K562 (cell line): ENCODE measurements around the gene PRR19. TPM values are rescaled to one million over a fixed set of nuclear protein-coding genes. Genes with fewer than 3 reads are reported as not detected.

Experiments used
- ASH1L ChIP-seq: fragments of 450-650 bp; IDR thresholded peaks from 2 replicates; pipeline ENCODE4 v1.6.1; 2018; ENCODE audit warnings: borderline replicate concordance, mild to moderate bottlenecking, low read depth; ENCODE audit not compliant: partially characterized antibody
- CTBP1 ChIP-seq: fragments of 450-650 bp; IDR thresholded peaks from 2 replicates; pipeline ENCODE4 v1.6.1; 2016; ENCODE audit warnings: borderline replicate concordance
- ELK1 ChIP-seq: sonication (generic); formaldehyde crosslinking; IDR thresholded peaks from 2 replicates; pipeline ENCODE4 v1.8.1; 2022; ENCODE audit warnings: missing genetic modification reagents
- FOXJ2 ChIP-seq: fragments of 200-800 bp; sonication (Bioruptor generic); IDR thresholded peaks from 2 replicates; pipeline ENCODE4 v1.6.1; 2016; ENCODE audit warnings: missing genetic modification characterization, missing compliant biosample characterization
- HDAC1 ChIP-seq, 2 experiments: fragments of 450-650 bp; IDR thresholded peaks; 2 replicates each; pipeline ENCODE4 v1.6.1; 2016 to 2017; ENCODE audit warnings: inconsistent platforms in 1 of 2, mild to moderate bottlenecking in 1 of 2, moderate library complexity in 1 of 2
- HNRNPL ChIP-seq: fragments of 200-400 bp; formaldehyde crosslinking; IDR thresholded peaks from 2 replicates; pipeline ENCODE4 v1.6.1; 2017; ENCODE audit warnings: low read depth, mild to moderate bottlenecking, low read length
- KLF10 ChIP-seq: fragments of 250-450 bp; sonication (Bioruptor Pico); IDR thresholded peaks from 2 replicates; pipeline ENCODE4 v1.6.1; 2021; ENCODE audit warnings: matching md5 sums
- MIER1 ChIP-seq: fragments of 450-650 bp; IDR thresholded peaks from 2 replicates; pipeline ENCODE4 v1.6.1; 2016; ENCODE audit warnings: antibody characterized with exemption, mild to moderate bottlenecking, low read depth
- MTA1 ChIP-seq: fragments of 450-650 bp; IDR thresholded peaks from 2 replicates; pipeline ENCODE4 v1.6.1; 2017; ENCODE audit warnings: borderline replicate concordance
- PHB2 ChIP-seq: fragments of 450-650 bp; IDR thresholded peaks from 2 replicates; pipeline ENCODE4 v1.6.1; 2017; ENCODE audit warnings: low read depth
- PPARD ChIP-seq: fragments of 250-450 bp; sonication (Bioruptor Pico); IDR thresholded peaks from 2 replicates; pipeline ENCODE4 v1.8.0; 2022; ENCODE audit warnings: inconsistent platforms, mild to moderate bottlenecking, moderate library complexity
- RCOR1 ChIP-seq, 2 experiments: IDR thresholded peaks; 2 replicates each; pipeline ENCODE4 v1.6.1; 2012; ENCODE audit warnings: low read depth in 2 of 2, low read length in 2 of 2, borderline replicate concordance in 1 of 2, improper control_type of control experiment in 1 of 2
- RFX7 ChIP-seq: fragments of 250-450 bp; sonication (Bioruptor Pico); IDR thresholded peaks from 2 replicates; pipeline ENCODE4 v1.5.1; 2021; ENCODE audit warnings: mild to moderate bottlenecking
- RNF2 ChIP-seq: sonication (generic); IDR thresholded peaks from 2 replicates; pipeline ENCODE4 v1.6.1; 2016
- SAFB ChIP-seq: fragments of 200-400 bp; formaldehyde crosslinking; IDR thresholded peaks from 2 replicates; pipeline ENCODE4 v1.6.1; 2017; ENCODE audit warnings: low read depth, low read length, borderline replicate concordance
- SFPQ ChIP-seq: fragments of 200-400 bp; formaldehyde crosslinking; IDR thresholded peaks from 2 replicates; pipeline ENCODE4 v1.6.1; 2017; ENCODE audit warnings: mild to moderate bottlenecking, low read depth, low read length, moderate library complexity
- ZBTB11 ChIP-seq, 3 experiments: fragments of 200-800 bp in 1 of 3; fragments of 250-450 bp in 1 of 3; fragments of 450-650 bp in 1 of 3; sonication (Bioruptor Pico) in 1 of 3; sonication (Bioruptor generic) in 1 of 3; formaldehyde crosslinking in 1 of 3; IDR thresholded peaks; 2 replicates each; pipeline versions ENCODE4 v1.6.1 to v1.8.0; 2016 to 2022; ENCODE audit warnings: mild to moderate bottlenecking in 2 of 3, missing genetic modification characterization in 2 of 3, missing compliant biosample characterization in 1 of 3, moderate library complexity in 1 of 3
- ZNF133 ChIP-seq: fragments of 250-450 bp; sonication (Bioruptor Pico); IDR thresholded peaks from 2 replicates; pipeline ENCODE4 v1.4.0; 2020; ENCODE audit warnings: mild to moderate bottlenecking
- ZNF212 ChIP-seq: fragments of 450-650 bp; formaldehyde crosslinking; IDR thresholded peaks from 2 replicates; pipeline ENCODE4 v1.4.0; 2020; ENCODE audit warnings: mild to moderate bottlenecking
- ZNF57 ChIP-seq: fragments of 450-650 bp; formaldehyde crosslinking; IDR thresholded peaks from 2 replicates; pipeline ENCODE4 v1.4.0; 2020; ENCODE audit warnings: mild to moderate bottlenecking, moderate library complexity
- ZNF785 ChIP-seq: fragments of 250-450 bp; sonication (Bioruptor Pico); IDR thresholded peaks from 2 replicates; pipeline ENCODE4 v1.4.0; 2020; ENCODE audit warnings: mild to moderate bottlenecking
- polyA plus RNA-seq, 8 experiments: library from polyadenylated mRNA; depleted of rRNA in 4 of 8; stranded (reverse) in 5 of 8; unstranded in 3 of 8; fragments of >200 nt; fragmentation: Nextera tagmentation in 2 of 8; fragmentation: Illumina TruSeq in 1 of 8; extraction: Ambion mirVana in 2 of 8; extraction: Trizol in 1 of 8; gene quantifications; 2 replicates each; pipeline versions ENCODE4 v1.2.1 to v1.2.3, GENCODE V29; 2011 to 2014; ENCODE audit warnings: inconsistent platforms in 1 of 8, missing spikeins in 1 of 8
- total RNA-seq, 7 experiments: library from RNA; depleted of rRNA in 6 of 7; stranded (reverse); fragments of >200 nt in 6 of 7; fragmentation: Illumina TruSeq in 2 of 7; extraction: Trizol in 2 of 7; gene quantifications; 2 replicates each; pipeline versions ENCODE4 v1.2.1 to v1.2.3, GENCODE V29; 2011 to 2021; ENCODE audit warnings: low replicate concordance in 1 of 7

The PRR19 gene
- total and polyA plus RNA-seq, 9 of the 15 experiments (the other 6 are each of a cell fraction or from before 2014, with no cell fraction given), result 0.10 to 1.6 (median 0.54) TPM

- TF ChIP-seq FOXJ2 (tag) (no peak), SAFB (no peak), RCOR1 (IDR thresholded peaks at IDR 0.05; ENCODE audit: borderline replicate concordance in 1 of 2, low read depth in 2 of 2, low read length in 2 of 2) (peak in 1 of 2 experiments; percentile 84; a peak in 2 of 4 replicates), HDAC1 (IDR thresholded peaks at IDR 0.05) (0 out of 4 replicates have a peak, but pooled peaks of 1 of the 2 experiments have one; percentile 34), RNF2 (no peak), ZBTB11 (CRISPR knock-in tag; IDR thresholded peaks at IDR 0.05) (no peak), PPARD (CRISPR knock-in tag) (no peak), ZNF785 (CRISPR knock-in tag) (no peak), ZNF212 (no peak), ASH1L (no peak), MTA1 (no peak), KLF10 (CRISPR knock-in tag) (no peak), RFX7 (CRISPR knock-in tag) (no peak), SFPQ (no peak), ZNF57 (CRISPR knock-in tag) (no peak), CTBP1 (peak; percentile 75), PHB2 (no peak), ELK1 (CRISPR knock-in tag) (no peak), HNRNPL (no peak), ZNF133 (CRISPR knock-in tag) (no peak), MIER1 (no peak)
Measured at GRCh38 chr19:42255766-42256745, 45.9 kb upstream of the PRR19 start (continued).
